Hepatocyte (in vitro differentiated cells): ENCODE results near the gene INPP5B.
"Not testable (repeated sequence)": the region's sequence is repeated elsewhere in the genome, so short reads cannot be mapped to it uniquely, and the experiment has no call there.

Source experiments
- EZH2 ChIP-seq: fragments of 200-600 bp; sonication (generic); IDR thresholded peaks from 2 replicates; pipeline ENCODE4 v1.6.1; 2016; ENCODE audit warnings: antibody characterized with exemption, mild to moderate bottlenecking, borderline replicate concordance
- EZH2phosphoT487 ChIP-seq: fragments of 200-600 bp; sonication (generic); IDR thresholded peaks from one replicate; pipeline ENCODE4 v1.6.1; 2018; ENCODE audit warnings: antibody characterized with exemption, mild to moderate bottlenecking, low read depth, moderate library complexity; ENCODE audit not compliant: unreplicated experiment, severe bottlenecking
- TF ChIP-seq, protein P1 (sequence below): fragments of 200-600 bp; sonication (generic); IDR thresholded peaks from 2 replicates; pipeline ENCODE4 v1.5.1; 2016; ENCODE audit warnings: antibody characterized with exemption, mild to moderate bottlenecking; ENCODE audit not compliant: poor library complexity

DNA sequence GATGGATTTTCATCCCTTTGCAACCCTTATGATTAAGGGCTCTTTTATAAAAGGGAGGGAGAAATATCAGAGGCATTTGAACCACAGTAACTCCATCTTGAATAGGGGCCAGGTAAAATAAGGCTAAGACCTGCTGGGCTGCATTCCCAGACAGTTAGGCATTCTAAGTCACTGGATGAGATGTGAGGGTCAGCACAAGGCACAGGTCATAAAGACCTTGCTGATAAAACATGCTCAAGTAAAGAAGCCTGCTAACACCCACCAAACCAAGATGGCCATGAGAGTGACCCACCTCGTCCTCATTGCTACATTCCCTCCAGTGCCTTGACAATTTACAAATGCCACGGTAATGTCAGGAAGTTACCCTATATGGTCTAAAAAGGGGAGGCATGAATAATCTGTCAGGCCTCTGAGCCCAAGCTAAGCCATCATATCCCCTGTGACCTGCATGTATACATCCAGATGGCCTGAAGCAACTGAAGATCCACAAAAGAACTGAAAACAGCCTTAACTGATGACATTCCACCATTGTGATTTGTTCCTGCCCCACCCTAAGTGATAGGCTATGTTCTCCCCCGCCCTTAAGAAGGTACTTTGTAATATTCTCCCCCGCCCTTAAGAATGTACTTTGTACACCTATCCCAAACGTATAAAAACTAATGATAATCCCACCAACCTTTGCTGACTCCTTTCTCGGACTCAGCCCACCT lies 39.3 kb downstream of the INPP5B start:
- TF ChIP-seq, protein P1, sequence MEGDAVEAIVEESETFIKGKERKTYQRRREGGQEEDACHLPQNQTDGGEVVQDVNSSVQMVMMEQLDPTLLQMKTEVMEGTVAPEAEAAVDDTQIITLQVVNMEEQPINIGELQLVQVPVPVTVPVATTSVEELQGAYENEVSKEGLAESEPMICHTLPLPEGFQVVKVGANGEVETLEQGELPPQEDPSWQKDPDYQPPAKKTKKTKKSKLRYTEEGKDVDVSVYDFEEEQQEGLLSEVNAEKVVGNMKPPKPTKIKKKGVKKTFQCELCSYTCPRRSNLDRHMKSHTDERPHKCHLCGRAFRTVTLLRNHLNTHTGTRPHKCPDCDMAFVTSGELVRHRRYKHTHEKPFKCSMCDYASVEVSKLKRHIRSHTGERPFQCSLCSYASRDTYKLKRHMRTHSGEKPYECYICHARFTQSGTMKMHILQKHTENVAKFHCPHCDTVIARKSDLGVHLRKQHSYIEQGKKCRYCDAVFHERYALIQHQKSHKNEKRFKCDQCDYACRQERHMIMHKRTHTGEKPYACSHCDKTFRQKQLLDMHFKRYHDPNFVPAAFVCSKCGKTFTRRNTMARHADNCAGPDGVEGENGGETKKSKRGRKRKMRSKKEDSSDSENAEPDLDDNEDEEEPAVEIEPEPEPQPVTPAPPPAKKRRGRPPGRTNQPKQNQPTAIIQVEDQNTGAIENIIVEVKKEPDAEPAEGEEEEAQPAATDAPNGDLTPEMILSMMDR, result not testable (repeated sequence)
- TF ChIP-seq EZH2, EZH2phosphoT487: not testable (repeated sequence)
